Liver (tissue), 9 donors: ENCODE data around the gene MALRD1. TPM values are rescaled to one million over a fixed set of nuclear protein-coding genes. Genes with fewer than 3 reads are reported as not detected.

Experiments
- DNase-seq: peaks from one replicate; pipeline ENCODE4 v3.0.0-alpha.2; 2017; ENCODE audit warnings: low spot score
- H3K27ac ChIP-seq, 2 donors: one replicate each; pipeline ENCODE4 v1.7.0; 2013; ENCODE audit warnings: inconsistent platforms in 2 of 2, low read length in 2 of 2, control low read depth in 1 of 2, low read depth in 1 of 2, mild to moderate bottlenecking in 1 of 2
- H3K27me3 ChIP-seq, 4 donors: one replicate each; pipeline versions ENCODE4 v1.6.1 to v1.7.0; 2013; ENCODE audit warnings: low read length in 3 of 4, inconsistent platforms in 1 of 4, mild to moderate bottlenecking in 1 of 4, moderate library complexity in 1 of 4; ENCODE audit not compliant: control insufficient read depth in 4 of 4, insufficient read depth in 4 of 4
- H3K36me3 ChIP-seq, 4 donors: one replicate each; pipeline versions ENCODE4 v1.6.1 to v1.7.0; 2013; ENCODE audit warnings: low read length in 3 of 4, mild to moderate bottlenecking in 3 of 4, low read depth in 1 of 4, moderate library complexity in 1 of 4; ENCODE audit not compliant: control insufficient read depth in 4 of 4, insufficient read depth in 3 of 4
- H3K4me1 ChIP-seq, 4 donors: one replicate each; pipeline versions ENCODE4 v1.6.1 to v1.7.0; 2013; ENCODE audit warnings: low read length in 3 of 4, mild to moderate bottlenecking in 3 of 4, moderate library complexity in 1 of 4; ENCODE audit not compliant: control insufficient read depth in 4 of 4, insufficient read depth in 4 of 4
- H3K4me3 ChIP-seq, 3 donors: one replicate each; pipeline versions ENCODE4 v1.6.1 to v1.7.0; 2013; ENCODE audit warnings: low read length in 3 of 3, control low read depth in 1 of 3, low read depth in 1 of 3, mild to moderate bottlenecking in 1 of 3
- H3K9ac ChIP-seq, 2 donors: one replicate each; pipeline ENCODE4 v1.7.0; 2013; ENCODE audit warnings: low read length in 2 of 2, mild to moderate bottlenecking in 2 of 2, moderate library complexity in 2 of 2, control low read depth in 1 of 2, low read depth in 1 of 2
- H3K9me3 ChIP-seq, 4 donors: one replicate each; pipeline versions ENCODE4 v1.6.1 to v1.7.0; 2013; ENCODE audit warnings: low read length in 3 of 4; ENCODE audit not compliant: control insufficient read depth in 4 of 4
- ATF3 ChIP-seq: IDR thresholded peaks from 2 replicates; pipeline ENCODE4 v1.6.1; 2016; ENCODE audit warnings: antibody characterized with exemption
- EGR1 ChIP-seq, 2 donors: IDR thresholded peaks; 2 replicates each; pipeline ENCODE4 v1.6.1; 2016 to 2018; ENCODE audit warnings: antibody characterized with exemption in 2 of 2, low read depth in 2 of 2
- FOXA1 ChIP-seq: IDR thresholded peaks from 2 replicates; pipeline ENCODE4 v1.6.1; 2016; ENCODE audit warnings: antibody characterized with exemption
- FOXA2 ChIP-seq: IDR thresholded peaks from 2 replicates; pipeline ENCODE4 v1.6.1; 2016; ENCODE audit warnings: antibody characterized with exemption
- HNF4A ChIP-seq, 2 donors: conservative IDR thresholded peaks; 2 replicates each; pipeline ENCODE4 v1.6.1; 2016; ENCODE audit warnings: antibody characterized with exemption in 2 of 2, mild to moderate bottlenecking in 2 of 2
- HNF4G ChIP-seq: IDR thresholded peaks from 2 replicates; pipeline ENCODE4 v1.6.1; 2016; ENCODE audit warnings: antibody characterized with exemption
- JUND ChIP-seq, 2 donors: IDR thresholded peaks; 2 replicates each; pipeline ENCODE4 v1.6.1; 2016; ENCODE audit warnings: antibody characterized with exemption in 2 of 2
- NR2F2 ChIP-seq: IDR thresholded peaks from 2 replicates; pipeline ENCODE4 v1.6.1; 2016; ENCODE audit warnings: antibody characterized with exemption
- RAD21 ChIP-seq, 2 donors: IDR thresholded peaks; 2 replicates each; pipeline ENCODE4 v1.6.1; 2016; ENCODE audit warnings: antibody characterized with exemption in 2 of 2, mild to moderate bottlenecking in 2 of 2
- REST ChIP-seq: IDR thresholded peaks from 2 replicates; pipeline ENCODE4 v1.6.1; 2016; ENCODE audit warnings: antibody characterized with exemption, mild to moderate bottlenecking
- RXRA ChIP-seq, 2 donors: IDR thresholded peaks; 2 replicates each; pipeline ENCODE4 v1.6.1; 2017 to 2018; ENCODE audit warnings: antibody characterized with exemption in 2 of 2, mild to moderate bottlenecking in 1 of 2
- SP1 ChIP-seq: IDR thresholded peaks from 2 replicates; pipeline ENCODE4 v1.6.1; 2018; ENCODE audit warnings: antibody characterized with exemption, mild to moderate bottlenecking
- TAF1 ChIP-seq: conservative IDR thresholded peaks from 2 replicates; pipeline ENCODE4 v1.6.1; 2016; ENCODE audit warnings: antibody characterized with exemption, mild to moderate bottlenecking
- YY1 ChIP-seq: IDR thresholded peaks from 2 replicates; pipeline ENCODE4 v1.6.1; 2016; ENCODE audit warnings: antibody characterized with exemption, mild to moderate bottlenecking
- WGBS: extraction: QIAGEN DNeasy Blood & Tissue Kit; methylation state at CpG from one replicate; pipeline ENCODE4 v1.1.7; 2013; 5-methylcytosine and 5-hydroxymethylcytosine counted together
- polyA plus RNA-seq, 2 donors: library from polyadenylated mRNA; stranded (reverse) in 1 of 2; unstranded in 1 of 2; fragments of 200-250 nt in 1 of 2; fragments of >200 nt in 1 of 2; fragmentation: Nextera tagmentation in 1 of 2; extraction: Ambion mirVana in 1 of 2; gene quantifications; one replicate each; pipeline versions ENCODE4 v1.2.1 to v1.2.3, GENCODE V29; 2013 to 2015
- total RNA-seq, 2 donors: library from RNA; depleted of rRNA; stranded (reverse); fragments of >200 nt; gene quantifications; one replicate each; pipeline ENCODE4 v1.2.3, GENCODE V29; 2014
- TF ChIP-seq, protein P1 (sequence below): fragments of 150-350 bp; IDR thresholded peaks from 2 replicates; pipeline ENCODE4 v1.5.1; 2017; ENCODE audit warnings: improper control_type of control experiment, low read depth, low read length; ENCODE audit not compliant: missing input control
- TF ChIP-seq, protein P2 (sequence below): IDR thresholded peaks from 2 replicates; pipeline ENCODE4 v1.6.1; 2016; ENCODE audit warnings: antibody characterized with exemption
- TF ChIP-seq, protein P3 (sequence below): IDR thresholded peaks from 2 replicates; pipeline ENCODE4 v1.6.1; 2016; ENCODE audit warnings: antibody characterized with exemption
- donor health status: healthy.
- donor health status: healthy.
- donor health status: healthy.
- donor health status: healthy.
- donor health status: healthy.

The MALRD1 gene
- total and polyA plus RNA-seq, 4 donors, result 0.37 to 0.59 TPM; not detected in 2

- 25% methylated on average over 3 of the region's 3 CpGs for WGBS
Measured at GRCh38 chr10:19638896-19639233, 590.3 kb downstream of the MALRD1 start.

GRCh38 chr10:19640566-19641263 is 592.1 kb downstream of the MALRD1 start:
- Histone ChIP-seq H3K4me3 (no peak overlapping the region), H3K36me3 (no peaks in the 10 kb centered on the region), H3K27me3 (no peaks in the 10 kb centered on the region), H3K27ac (no peak overlapping the region), H3K4me1 (peaks cover 2 to 12% (median 6%) of the 10 kb centered on the region in 4 donors), H3K9ac (no peak overlapping the region), H3K9me3 (no peaks in the 10 kb centered on the region)
- TF ChIP-seq YY1, result no peak
- no peak for TF ChIP-seq SP1
- no peak for TF ChIP-seq FOXA1
- WGBS, result 86% methylated on average over 3 of the region's 3 CpGs
- DNase-seq, result no peak

More at GRCh38 chr10:19638896-19639233, 590.3 kb downstream of the MALRD1 start:
- Histone ChIP-seq H3K4me1 (peaks cover 2 to 12% (median 6%) of the 10 kb centered on the region in 4 donors), H3K36me3 (no peaks in the 10 kb centered on the region), H3K4me3 (peak overlapping the region; percentile 41 to 55 (median 49)), H3K9ac (peak overlapping the region in 1 of 2 donors; percentile 7), H3K27me3 (no peaks in the 10 kb centered on the region), H3K9me3 (no peaks in the 10 kb centered on the region), H3K27ac (peak overlapping the region; percentile 26 to 42)
- DNase-seq, result no peak
- TF ChIP-seq HNF4A (conservative IDR thresholded peaks at IDR 0.05), result peak in 1 of 2 donors; percentile 55
- TF ChIP-seq, protein P1, sequence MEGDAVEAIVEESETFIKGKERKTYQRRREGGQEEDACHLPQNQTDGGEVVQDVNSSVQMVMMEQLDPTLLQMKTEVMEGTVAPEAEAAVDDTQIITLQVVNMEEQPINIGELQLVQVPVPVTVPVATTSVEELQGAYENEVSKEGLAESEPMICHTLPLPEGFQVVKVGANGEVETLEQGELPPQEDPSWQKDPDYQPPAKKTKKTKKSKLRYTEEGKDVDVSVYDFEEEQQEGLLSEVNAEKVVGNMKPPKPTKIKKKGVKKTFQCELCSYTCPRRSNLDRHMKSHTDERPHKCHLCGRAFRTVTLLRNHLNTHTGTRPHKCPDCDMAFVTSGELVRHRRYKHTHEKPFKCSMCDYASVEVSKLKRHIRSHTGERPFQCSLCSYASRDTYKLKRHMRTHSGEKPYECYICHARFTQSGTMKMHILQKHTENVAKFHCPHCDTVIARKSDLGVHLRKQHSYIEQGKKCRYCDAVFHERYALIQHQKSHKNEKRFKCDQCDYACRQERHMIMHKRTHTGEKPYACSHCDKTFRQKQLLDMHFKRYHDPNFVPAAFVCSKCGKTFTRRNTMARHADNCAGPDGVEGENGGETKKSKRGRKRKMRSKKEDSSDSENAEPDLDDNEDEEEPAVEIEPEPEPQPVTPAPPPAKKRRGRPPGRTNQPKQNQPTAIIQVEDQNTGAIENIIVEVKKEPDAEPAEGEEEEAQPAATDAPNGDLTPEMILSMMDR, result no peak

DNA sequence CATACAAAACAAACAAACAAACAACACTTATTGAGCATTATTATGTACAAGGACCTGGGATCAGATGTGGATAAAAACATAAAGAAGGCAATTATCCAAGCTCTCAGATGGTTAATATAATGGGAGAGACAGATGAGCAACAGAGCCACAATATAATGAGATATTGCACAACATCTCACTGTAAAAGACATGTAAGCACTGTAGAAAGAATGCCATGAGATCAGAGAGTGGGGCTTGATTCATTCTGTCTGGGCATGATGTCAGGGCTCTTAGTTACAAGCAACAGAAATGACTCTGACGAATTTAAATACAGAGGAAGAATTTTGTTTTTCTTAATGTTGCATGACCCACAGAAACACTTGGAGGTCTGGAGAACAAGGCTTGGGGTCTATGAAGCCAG is 602.9 kb downstream of the MALRD1 start:
- Histone ChIP-seq H3K27ac (no peak overlapping the region), H3K36me3 (no peaks in the 10 kb centered on the region), H3K9ac (no peak overlapping the region), H3K27me3 (no peaks in the 10 kb centered on the region), H3K9me3 (peaks cover 0 to 2% (median 0%) of the 10 kb centered on the region in 4 donors), H3K4me1 (peaks cover 0 to 10% (median 4%) of the 10 kb centered on the region in 4 donors), H3K4me3 (no peak overlapping the region)
- TF ChIP-seq FOXA1, result no peak
- TF ChIP-seq, protein P2, sequence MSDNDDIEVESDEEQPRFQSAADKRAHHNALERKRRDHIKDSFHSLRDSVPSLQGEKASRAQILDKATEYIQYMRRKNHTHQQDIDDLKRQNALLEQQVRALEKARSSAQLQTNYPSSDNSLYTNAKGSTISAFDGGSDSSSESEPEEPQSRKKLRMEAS, result no peak
- no peak for TF ChIP-seq HNF4A (conservative IDR thresholded peaks at IDR 0.05)
- no peak for TF ChIP-seq RAD21 (IDR thresholded peaks at IDR 0.05)
- TF ChIP-seq HNF4G, result no peak
- no peak for TF ChIP-seq NR2F2
- TF ChIP-seq, protein P3, sequence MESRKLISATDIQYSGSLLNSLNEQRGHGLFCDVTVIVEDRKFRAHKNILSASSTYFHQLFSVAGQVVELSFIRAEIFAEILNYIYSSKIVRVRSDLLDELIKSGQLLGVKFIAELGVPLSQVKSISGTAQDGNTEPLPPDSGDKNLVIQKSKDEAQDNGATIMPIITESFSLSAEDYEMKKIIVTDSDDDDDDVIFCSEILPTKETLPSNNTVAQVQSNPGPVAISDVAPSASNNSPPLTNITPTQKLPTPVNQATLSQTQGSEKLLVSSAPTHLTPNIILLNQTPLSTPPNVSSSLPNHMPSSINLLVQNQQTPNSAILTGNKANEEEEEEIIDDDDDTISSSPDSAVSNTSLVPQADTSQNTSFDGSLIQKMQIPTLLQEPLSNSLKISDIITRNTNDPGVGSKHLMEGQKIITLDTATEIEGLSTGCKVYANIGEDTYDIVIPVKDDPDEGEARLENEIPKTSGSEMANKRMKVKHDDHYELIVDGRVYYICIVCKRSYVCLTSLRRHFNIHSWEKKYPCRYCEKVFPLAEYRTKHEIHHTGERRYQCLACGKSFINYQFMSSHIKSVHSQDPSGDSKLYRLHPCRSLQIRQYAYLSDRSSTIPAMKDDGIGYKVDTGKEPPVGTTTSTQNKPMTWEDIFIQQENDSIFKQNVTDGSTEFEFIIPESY, result no peak
- no peak for TF ChIP-seq FOXA2
- TF ChIP-seq ATF3, result no peak
- TF ChIP-seq, protein P1, result no peak
- no peak for TF ChIP-seq EGR1 (IDR thresholded peaks at IDR 0.05; ENCODE audit: low read depth in 2 of 2)
- no peak for TF ChIP-seq RXRA (IDR thresholded peaks at IDR 0.05)
- TF ChIP-seq TAF1, result no peak
- no peak for TF ChIP-seq YY1
- TF ChIP-seq SP1, result no peak
- TF ChIP-seq JUND (IDR thresholded peaks at IDR 0.05), result no peak
- TF ChIP-seq REST, result no peak
- WGBS, result 89% methylated on average over 1 of the region's 1 CpG
- no peak for DNase-seq
